Endothelial cell of umbilical vein (primary cell): ENCODE measurements around the gene TMEM30B. TPM values are rescaled to one million over a fixed set of nuclear protein-coding genes. Genes with fewer than 3 reads are reported as not detected.

Experiments
- BruUV-seq: library from RNA; stranded (reverse); fragments of 400-500 nt; replicated peaks from 2 replicates; lab custom pipeline; 2021; lab: Mats Ljungman, UMichigan
- CTCF ChIA-PET: fragments of 300-600, 350-600 bp; sonication (Branson Sonifier 250); formaldehyde crosslinking; loops from one replicate; lab custom pipeline; 2021; ENCODE audit warnings: antibody characterized with exemption, inconsistent platforms; lab: Charles Lee
- POLR2A ChIA-PET: fragments of 300-600, 350-600 bp; sonication (Branson Sonifier 250); formaldehyde crosslinking; loops from one replicate; lab custom pipeline; 2021; ENCODE audit warnings: antibody characterized with exemption, inconsistent platforms; lab: Charles Lee
- DNase-seq: peaks from one replicate; pipeline ENCODE4 v3.0.0-alpha.2; 2011; ENCODE audit warnings: low read depth, low spot score
- FAIRE-seq: peaks from 2 replicates; lab custom pipeline; 2011; peaks lifted over from hg19 to GRCh38; lab: Jason Lieb, UNC
- H2AFZ ChIP-seq: 2 replicates; pipeline ENCODE4 v1.6.0; 2012; ENCODE audit warnings: low read depth, low read length, control low read depth, inconsistent platforms
- H3K27ac ChIP-seq: 2 replicates; pipeline ENCODE4 v1.5.1; 2011; ENCODE audit warnings: low read depth, mild to moderate bottlenecking, control low read depth, low read length, moderate library complexity; ENCODE audit not compliant: insufficient read depth
- H3K27me3 ChIP-seq, 2 experiments: 2 replicates each; pipeline versions ENCODE4 v1.6.0 to v1.6.1; 2011; ENCODE audit warnings: low read length in 2 of 2, mixed read lengths in 1 of 2; ENCODE audit not compliant: control insufficient read depth in 2 of 2, insufficient read depth in 2 of 2
- H3K36me3 ChIP-seq, 2 experiments: 2 replicates in 1 of 2; 3 replicates in 1 of 2; pipeline ENCODE4 v1.5.1; 2011; ENCODE audit warnings: low read length in 2 of 2, mild to moderate bottlenecking in 1 of 2, moderate library complexity in 1 of 2; ENCODE audit not compliant: control insufficient read depth in 2 of 2, insufficient read depth in 2 of 2; ENCODE audit errors: extremely low read depth in 1 of 2
- H3K4me1 ChIP-seq: 3 replicates; pipeline ENCODE4 v1.5.1; 2011; ENCODE audit warnings: mild to moderate bottlenecking, low read length; ENCODE audit not compliant: control insufficient read depth, insufficient read depth; ENCODE audit errors: extremely low read depth
- H3K4me2 ChIP-seq: 2 replicates; pipeline ENCODE4 v1.6.1; 2011; ENCODE audit warnings: low read length, control low read depth, mixed read lengths; ENCODE audit not compliant: insufficient read depth
- H3K4me3 ChIP-seq, 3 experiments: fragments of 200-600 bp in 1 of 3; sonication (generic), shearing (Covaris generic) in 1 of 3; replicated peaks in 1 of 3; 2 replicates each; pipeline ENCODE4 v1.5.1; 2011 to 2016; ENCODE audit warnings: control low read depth in 3 of 3, low read length in 3 of 3, mild to moderate bottlenecking in 2 of 3, inconsistent platforms in 1 of 3, low read depth in 1 of 3, moderate library complexity in 1 of 3; ENCODE audit not compliant: insufficient read depth in 1 of 3
- H3K79me2 ChIP-seq: 2 replicates; pipeline ENCODE4 v1.6.0; 2012; ENCODE audit warnings: low read length, inconsistent platforms; ENCODE audit not compliant: control insufficient read depth, insufficient read depth
- H3K9ac ChIP-seq: replicated peaks from 2 replicates; pipeline ENCODE3; 2011; ENCODE audit warnings: low read length, control low read depth; ENCODE audit not compliant: insufficient read depth; ENCODE audit errors: extremely low read depth
- H3K9me1 ChIP-seq: replicated peaks from 3 replicates; pipeline ENCODE4 v1.6.0; 2011; ENCODE audit warnings: mild to moderate bottlenecking, low read length; ENCODE audit not compliant: control insufficient read depth, insufficient read depth; ENCODE audit errors: extremely low read depth
- H3K9me3 ChIP-seq: replicated peaks from 2 replicates; pipeline ENCODE4 v1.5.1; 2012; ENCODE audit warnings: low read length, inconsistent platforms; ENCODE audit not compliant: control insufficient read depth, insufficient read depth
- H4K20me1 ChIP-seq: replicated peaks from 2 replicates; pipeline ENCODE3; 2011; ENCODE audit warnings: mild to moderate bottlenecking, low read length; ENCODE audit not compliant: control insufficient read depth, insufficient read depth; ENCODE audit errors: extremely low read depth
- CTCF ChIP-seq, 2 donors: IDR thresholded peaks; 1 replicate in 1 of 2; 2 replicates in 1 of 2; pipeline ENCODE4 v1.5.1; 2011; ENCODE audit warnings: low read length in 2 of 2, mild to moderate bottlenecking in 2 of 2, moderate library complexity in 2 of 2, control low read depth in 1 of 2, inconsistent platforms in 1 of 2, low read depth in 1 of 2; ENCODE audit not compliant: insufficient read depth in 1 of 2; ENCODE audit errors: extremely low read depth in 1 of 2
- EZH2 ChIP-seq: IDR thresholded peaks from 2 replicates; pipeline ENCODE4 v1.6.1; 2012; ENCODE audit warnings: borderline replicate concordance, low read depth, mild to moderate bottlenecking, moderate library complexity, low read length, inconsistent platforms; ENCODE audit not compliant: severe bottlenecking
- FOS ChIP-seq: IDR thresholded peaks from 2 replicates; pipeline ENCODE4 v1.6.1; 2011; ENCODE audit warnings: mild to moderate bottlenecking, low read length, moderate library complexity, borderline replicate concordance; ENCODE audit not compliant: insufficient read depth
- GATA2 ChIP-seq: IDR thresholded peaks from 2 replicates; pipeline ENCODE4 v1.7.0; 2011; ENCODE audit warnings: low read depth, mild to moderate bottlenecking, moderate library complexity, mixed read lengths, low read length; ENCODE audit not compliant: insufficient read length, insufficient read depth
- JUN ChIP-seq: IDR thresholded peaks from 2 replicates; pipeline ENCODE4 v1.6.1; 2011; ENCODE audit warnings: borderline replicate concordance, low read depth; ENCODE audit not compliant: insufficient read length, insufficient read depth
- MAX ChIP-seq: IDR thresholded peaks from 2 replicates; pipeline ENCODE4 v1.6.1; 2011; ENCODE audit not compliant: insufficient read depth, insufficient read length
- MYC ChIP-seq: IDR thresholded peaks from one replicate; pipeline ENCODE4 v1.6.1; 2011; ENCODE audit warnings: mild to moderate bottlenecking, low read depth, low read length
- POLR2A ChIP-seq: IDR thresholded peaks from 2 replicates; pipeline ENCODE4 v1.6.1; 2012; ENCODE audit warnings: low read depth, mild to moderate bottlenecking, control low read depth, low read length
- POLR2AphosphoS5 ChIP-seq: IDR thresholded peaks from 2 replicates; pipeline ENCODE4 v1.6.1; 2012; ENCODE audit warnings: low read depth, mild to moderate bottlenecking, control low read depth, low read length, moderate library complexity; ENCODE audit not compliant: insufficient read depth
- dilution Hi-C: fragments of 300-500 bp; cut with MboI; formaldehyde crosslinking; loops from one replicate; pipeline ENCODE4 v1.15.0; 2019; ENCODE audit warnings: low sequenced_read_pairs; ENCODE audit not compliant: extremely low pct_ligation_motif_present
- intact Hi-C: fragments of 100-400 bp; cut with micrococcal nuclease; formaldehyde crosslinking; loops from one replicate; pipeline ENCODE4 v1.10.0; 2022
- polyA plus RNA-seq, 4 experiments: library from polyadenylated mRNA; depleted of rRNA in 3 of 4; stranded (reverse) in 3 of 4; unstranded in 1 of 4; fragments of >200 nt; gene quantifications; 2 replicates each; pipeline versions ENCODE4 v1.2.1 to v1.2.3, GENCODE V29; 2011 to 2012; ENCODE audit warnings: missing spikeins in 1 of 4
- total RNA-seq: library from RNA; stranded (reverse); gene quantifications from 2 replicates; pipeline ENCODE4 v1.2.3, GENCODE V29; 2021

The TMEM30B gene
- total and polyA plus RNA-seq, 2 donors (not counting 3 experiments of a cell fraction or from before 2014, with no cell fraction given) = 0.32 to 0.35 TPM

GRCh38 chr14:61246721-61247120 lies 34.4 kb downstream of the TMEM30B start:
- H3K9me1 ChIP-seq = no peaks in the 10 kb centered on the region
- H3K4me1 ChIP-seq = no peaks in the 10 kb centered on the region
- no peak overlapping the region for H3K27ac ChIP-seq
- H3K79me2 ChIP-seq = no peaks in the 10 kb centered on the region
- H3K36me3 ChIP-seq = no peaks in the 10 kb centered on the region
- H2AFZ ChIP-seq = no peak overlapping the region
- H3K9ac ChIP-seq = no peak overlapping the region
- ChIA-PET POLR2A (interaction anchor here (0.6 kb wide), 1 partner anchor 1006 kb away, joined by 6 read pairs; no protein-coding TSS in a partner anchor), CTCF (interaction anchor here (0.6 to 0.9 kb wide), 2 partner anchors 16 to 185 kb away, joined by 3 read pairs; no protein-coding TSS in a partner anchor)
- H4K20me1 ChIP-seq = no peaks in the 10 kb centered on the region
- BruUV-seq = no TSS peak
- H3K27me3 ChIP-seq = no peaks in the 10 kb centered on the region
- TF ChIP-seq GATA2 = no peak
- no peak for TF ChIP-seq POLR2AphosphoS5
- TF ChIP-seq JUN = no peak
- no peak for TF ChIP-seq POLR2A
- TF ChIP-seq FOS = no peak
- no peak for TF ChIP-seq MAX
- TF ChIP-seq EZH2 = no peak
- TF ChIP-seq MYC = no peak
- dilution Hi-C loops = no loop called here
- no peak overlapping the region for H3K4me2 ChIP-seq
- intact Hi-C loops = no loop called here
- H3K9me3 ChIP-seq = no peaks in the 10 kb centered on the region
- DNase-seq (no peak), FAIRE-seq (no peak)
- H3K4me3 ChIP-seq = no peak overlapping the region

- FAIRE-seq = no peak
Observed at GRCh38 chr14:61244009-61244408, 37.1 kb downstream of the TMEM30B start.

More at GRCh38 chr14:61244009-61244408, 37.1 kb downstream of the TMEM30B start:
- Histone ChIP-seq H3K4me2 (no peak overlapping the region), H3K27me3 (no peaks in the 10 kb centered on the region), H3K4me3 (no peak overlapping the region), H4K20me1 (no peaks in the 10 kb centered on the region), H3K79me2 (no peaks in the 10 kb centered on the region), H3K9me1 (no peaks in the 10 kb centered on the region), H3K36me3 (no peaks in the 10 kb centered on the region), H3K27ac (no peak overlapping the region), H2AFZ (no peak overlapping the region), H3K9ac (no peak overlapping the region), H3K9me3 (no peaks in the 10 kb centered on the region), H3K4me1 (no peaks in the 10 kb centered on the region)
- no TSS peak for BruUV-seq
- dilution Hi-C loops (no loop called here), intact Hi-C loops (no loop called here)
- ChIA-PET POLR2A (no interaction called here), CTCF (interaction anchor here (0.7 to 1.5 kb wide), 3 partner anchors 55 to 619 kb away, joined by 3 to 4 read pairs (median 3); no protein-coding TSS in a partner anchor)
- TF ChIP-seq EZH2 (no peak), MYC (no peak), MAX (no peak), POLR2AphosphoS5 (no peak), GATA2 (no peak), CTCF (IDR thresholded peaks at IDR 0.05; ENCODE audit: extremely low read depth in 1 of 2, insufficient read depth in 1 of 2, low read depth in 1 of 2, low read length in 2 of 2) (no peak), POLR2A (no peak), JUN (no peak), FOS (no peak)
- no peak for DNase-seq
